ENCODE data around the gene MAGEA4.

DNA sequence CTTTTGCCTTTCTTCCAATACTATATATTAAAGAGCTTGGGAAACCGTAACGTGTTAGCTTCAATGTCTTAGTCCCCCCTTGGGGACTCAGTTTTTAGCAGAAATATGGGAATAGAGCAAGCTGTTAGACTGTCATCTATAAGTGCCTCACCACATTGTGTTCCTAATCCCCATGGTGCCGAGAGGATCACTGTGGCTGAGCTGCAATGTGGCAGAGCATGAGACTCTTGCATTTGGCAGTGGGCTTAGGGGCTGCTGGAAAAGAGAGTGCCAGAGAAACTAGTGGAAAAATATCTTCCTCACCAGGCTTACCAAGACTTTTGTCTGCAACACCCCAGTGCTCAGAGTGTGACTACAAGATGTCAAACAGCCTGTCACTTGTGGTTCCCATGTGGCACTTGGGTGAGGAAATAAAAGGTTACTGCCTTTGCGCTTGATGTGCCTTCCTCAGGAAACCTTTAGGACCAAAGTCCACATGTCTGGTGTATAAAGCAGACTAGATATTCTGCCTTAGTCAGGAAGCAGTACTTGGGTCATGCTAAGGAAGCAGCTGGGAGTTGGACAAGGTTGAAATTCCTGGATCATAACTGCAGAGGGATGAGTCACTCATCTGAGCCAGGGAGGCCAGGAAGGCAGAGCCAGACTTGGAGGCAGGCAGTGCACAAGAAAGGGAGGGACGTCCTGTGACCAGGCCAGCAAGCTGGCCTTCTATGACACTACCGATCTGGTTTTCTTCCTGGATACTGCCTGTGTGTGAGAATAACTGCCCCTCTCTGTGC, 9.7 kb upstream of the MAGEA4 start:
- TF ChIP-seq POLR2A (IDR thresholded peaks at IDR 0.05): no peak
- TF ChIP-seq, protein P1, sequence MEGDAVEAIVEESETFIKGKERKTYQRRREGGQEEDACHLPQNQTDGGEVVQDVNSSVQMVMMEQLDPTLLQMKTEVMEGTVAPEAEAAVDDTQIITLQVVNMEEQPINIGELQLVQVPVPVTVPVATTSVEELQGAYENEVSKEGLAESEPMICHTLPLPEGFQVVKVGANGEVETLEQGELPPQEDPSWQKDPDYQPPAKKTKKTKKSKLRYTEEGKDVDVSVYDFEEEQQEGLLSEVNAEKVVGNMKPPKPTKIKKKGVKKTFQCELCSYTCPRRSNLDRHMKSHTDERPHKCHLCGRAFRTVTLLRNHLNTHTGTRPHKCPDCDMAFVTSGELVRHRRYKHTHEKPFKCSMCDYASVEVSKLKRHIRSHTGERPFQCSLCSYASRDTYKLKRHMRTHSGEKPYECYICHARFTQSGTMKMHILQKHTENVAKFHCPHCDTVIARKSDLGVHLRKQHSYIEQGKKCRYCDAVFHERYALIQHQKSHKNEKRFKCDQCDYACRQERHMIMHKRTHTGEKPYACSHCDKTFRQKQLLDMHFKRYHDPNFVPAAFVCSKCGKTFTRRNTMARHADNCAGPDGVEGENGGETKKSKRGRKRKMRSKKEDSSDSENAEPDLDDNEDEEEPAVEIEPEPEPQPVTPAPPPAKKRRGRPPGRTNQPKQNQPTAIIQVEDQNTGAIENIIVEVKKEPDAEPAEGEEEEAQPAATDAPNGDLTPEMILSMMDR (IDR thresholded peaks at IDR 0.05): no peak
